NCI-H1105 treated with DMSO at 0.1 percent for 48 hours (cell line): ENCODE results near the gene MMD.
"Not testable (repeated sequence)": the region's sequence is repeated elsewhere in the genome, so short reads cannot be mapped to it uniquely, and the experiment has no call there.

Experiments
- DNase-seq: peaks from one replicate; lab custom pipeline; 2025; lab: John Stamatoyannopoulos, UW

The MMD gene, protein sequence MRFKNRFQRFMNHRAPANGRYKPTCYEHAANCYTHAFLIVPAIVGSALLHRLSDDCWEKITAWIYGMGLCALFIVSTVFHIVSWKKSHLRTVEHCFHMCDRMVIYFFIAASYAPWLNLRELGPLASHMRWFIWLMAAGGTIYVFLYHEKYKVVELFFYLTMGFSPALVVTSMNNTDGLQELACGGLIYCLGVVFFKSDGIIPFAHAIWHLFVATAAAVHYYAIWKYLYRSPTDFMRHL

DNA sequence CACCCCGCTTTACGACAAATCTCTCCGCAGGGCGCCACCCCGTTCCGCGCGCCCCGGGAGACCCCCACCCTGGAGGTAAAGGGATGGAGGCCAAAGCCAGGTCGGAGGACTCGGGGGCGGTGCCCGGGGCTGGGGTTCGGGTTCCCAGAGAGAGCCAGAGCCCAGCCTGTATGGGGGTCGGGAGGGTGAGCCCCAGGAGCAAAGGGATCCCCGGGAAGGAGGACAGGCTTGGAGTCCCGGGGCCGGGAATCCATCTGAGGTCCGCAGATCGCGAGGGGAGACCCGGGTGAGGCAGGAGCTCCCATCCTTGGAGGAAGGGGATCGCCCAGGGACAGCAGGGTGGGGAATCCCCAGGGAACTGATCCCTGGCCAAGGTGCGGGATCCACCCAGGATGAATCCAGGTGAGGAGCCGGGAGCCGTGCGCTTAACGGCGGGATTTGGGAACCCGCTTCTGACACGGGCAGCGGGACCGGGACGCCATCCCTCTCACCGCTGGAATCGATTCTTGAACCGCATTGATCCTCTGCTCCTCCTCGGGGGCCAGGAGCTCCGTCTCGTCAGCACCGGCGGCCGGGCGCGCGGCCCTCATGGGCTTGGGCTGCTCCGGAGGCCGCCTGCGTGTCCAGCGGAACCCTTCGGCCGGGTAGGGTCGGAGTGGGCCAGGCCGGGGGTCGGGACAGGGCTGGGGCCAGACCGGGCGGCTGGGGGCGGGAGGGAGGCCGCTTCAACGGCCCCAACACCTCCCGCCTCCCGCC lies at the start of gene MMD:
TSS of gene MMD (minus strand) at position 657 of the 756 bp plus-strand sequence. CDS start at position 517, 140 bp downstream.
- no peak for DNase-seq

- no peak for DNase-seq
Measured at GRCh38 chr17:55466671-55467070, 45.0 kb upstream of the MMD start.

GRCh38 chr17:55465771-55466170 lies 44.1 kb upstream of the MMD start:
- not testable (repeated sequence) for DNase-seq

GRCh38 chr17:55463600-55463999 lies 42.0 kb upstream of the MMD start:
- no peak for DNase-seq

DNA sequence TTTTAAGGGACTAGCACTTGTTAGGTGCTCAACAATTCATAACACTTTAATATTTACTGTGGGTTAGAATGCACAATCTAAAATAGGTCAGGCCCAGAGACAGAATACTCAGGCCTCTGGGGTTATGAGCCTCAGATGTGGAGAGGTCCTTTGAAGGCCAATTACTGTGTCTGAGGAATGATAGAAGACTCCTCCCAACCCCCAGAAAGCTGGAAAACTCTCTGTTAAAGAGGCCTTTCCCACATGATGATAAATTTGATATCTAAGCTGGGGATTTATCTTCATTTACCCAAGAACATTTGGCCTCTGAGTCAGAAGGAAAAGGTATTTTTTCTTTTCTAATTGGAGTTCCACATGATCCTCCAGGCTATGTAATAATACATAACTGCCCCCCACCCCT lies 41.1 kb upstream of the MMD start:
- DNase-seq: no peak

- no peak for DNase-seq
Measured at GRCh38 chr17:55462234-55462633, 40.6 kb upstream of the MMD start.

GRCh38 chr17:55458978-55459377 lies 37.3 kb upstream of the MMD start:
- no peak for DNase-seq

DNA sequence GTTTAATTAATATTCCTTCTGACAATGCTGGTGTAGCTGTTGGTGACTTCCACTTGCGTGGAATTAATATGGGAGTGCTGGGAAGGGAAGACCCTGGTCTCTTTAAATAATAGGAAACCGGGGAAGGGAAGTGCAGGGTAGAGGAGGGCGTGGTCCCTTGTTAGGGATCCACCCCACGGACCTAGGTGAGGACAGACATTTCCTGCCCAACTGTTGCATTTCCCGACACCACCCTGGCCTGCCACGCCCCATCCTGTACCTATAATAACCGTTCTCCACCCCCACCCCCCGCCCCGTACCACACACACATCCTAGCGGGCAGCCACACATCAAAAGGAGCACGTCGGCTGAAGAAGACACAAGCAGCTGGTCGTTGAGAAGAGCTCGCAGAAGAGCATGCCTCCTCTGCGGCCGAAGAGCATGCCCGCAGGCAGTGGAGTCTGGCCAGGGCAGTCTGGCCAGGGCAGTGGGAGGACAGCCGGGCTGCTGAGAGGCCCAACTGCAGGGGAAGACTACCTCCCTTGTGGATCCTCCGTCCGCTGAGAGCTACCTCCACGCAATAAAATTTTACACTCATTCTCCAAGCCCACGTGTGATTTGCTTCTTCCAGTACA lies 36.8 kb upstream of the MMD start:
- no peak for DNase-seq

DNA sequence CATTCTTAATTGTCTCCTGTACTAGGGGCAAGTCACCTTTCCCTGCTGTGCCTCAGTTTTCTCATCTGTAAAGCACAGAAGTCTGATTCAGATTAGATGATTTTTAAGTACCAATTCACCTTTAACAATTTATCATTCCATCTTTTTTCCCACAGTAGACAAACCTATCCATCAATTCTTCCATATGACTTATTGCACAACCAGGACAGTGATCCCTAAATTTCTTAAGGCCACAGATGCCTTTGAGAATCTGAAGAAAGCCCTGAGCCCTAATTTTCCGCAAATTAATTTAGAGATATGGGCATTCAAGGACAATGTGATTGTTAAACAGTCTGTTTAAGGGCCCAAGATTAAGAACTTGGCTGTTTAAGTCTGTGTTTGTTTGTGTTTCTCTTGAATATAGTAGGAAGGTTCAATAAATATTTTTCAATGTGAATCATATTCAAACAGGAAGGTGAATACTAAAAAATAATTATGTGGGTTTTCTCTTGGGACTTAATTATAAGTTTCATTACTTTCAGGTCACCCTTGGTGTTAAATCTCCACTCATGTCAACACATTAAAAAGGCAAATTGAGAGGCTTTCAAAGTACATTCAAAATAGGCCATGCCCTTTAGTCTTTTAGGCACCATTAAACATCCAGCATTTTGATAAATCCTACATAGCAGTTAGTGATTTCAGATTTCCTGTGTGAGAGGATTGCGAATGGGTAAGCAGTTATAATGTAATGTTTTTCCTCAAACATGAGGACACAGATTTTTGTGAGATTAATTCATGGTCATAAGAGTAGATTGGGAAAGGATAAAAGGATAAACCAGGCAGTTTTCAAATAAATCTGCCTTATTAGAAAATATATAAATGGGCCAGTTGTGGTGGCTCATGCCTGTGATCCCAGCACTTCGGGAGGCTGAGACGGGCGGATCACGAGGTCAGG lies 34.9 kb upstream of the MMD start:
- DNase-seq: no peak

- DNase-seq: no peak
Measured at GRCh38 chr17:55454906-55455474, 33.4 kb upstream of the MMD start.

DNA sequence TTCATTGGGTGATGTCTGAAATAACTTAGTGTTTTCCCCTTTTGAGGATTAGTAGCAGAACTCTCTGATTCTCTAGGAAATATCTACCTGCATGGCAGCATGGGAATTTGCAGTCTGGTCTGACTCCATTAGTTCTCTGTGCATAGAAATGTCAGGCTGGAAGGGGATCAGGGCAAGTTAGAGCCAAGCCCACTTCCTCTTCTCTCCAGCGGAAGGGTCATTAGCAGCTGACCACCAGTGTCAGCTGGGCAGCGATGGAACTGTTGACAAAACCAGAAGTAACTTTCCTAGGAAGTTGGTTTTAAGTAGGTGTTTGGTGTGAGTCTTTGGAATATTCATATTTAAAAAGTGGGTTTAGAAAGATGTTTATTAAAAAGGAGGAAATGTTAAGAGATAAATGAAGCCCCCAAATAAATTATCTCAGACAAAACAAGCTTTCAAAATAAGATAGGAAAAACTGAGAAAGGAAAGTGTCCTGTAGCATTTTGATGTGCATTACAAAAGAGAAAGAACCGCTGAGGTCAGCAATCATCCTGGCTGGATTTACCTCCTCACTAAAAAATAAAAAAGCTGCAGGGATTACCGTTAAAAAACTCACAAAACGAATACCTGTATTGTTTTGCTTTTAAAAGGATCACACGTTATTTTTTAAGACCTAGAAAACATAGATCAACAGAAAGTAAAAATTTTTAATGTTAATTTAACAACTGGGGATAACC lies 32.4 kb upstream of the MMD start:
- DNase-seq: no peak

GRCh38 chr17:55452139-55452790 lies 30.6 kb upstream of the MMD start:
- DNase-seq: no peak

- DNase-seq: no peak
Measured at GRCh38 chr17:55451758-55452138, 30.1 kb upstream of the MMD start.

- DNase-seq: no peak
Measured at GRCh38 chr17:55451203-55451641, 29.6 kb upstream of the MMD start.

DNA sequence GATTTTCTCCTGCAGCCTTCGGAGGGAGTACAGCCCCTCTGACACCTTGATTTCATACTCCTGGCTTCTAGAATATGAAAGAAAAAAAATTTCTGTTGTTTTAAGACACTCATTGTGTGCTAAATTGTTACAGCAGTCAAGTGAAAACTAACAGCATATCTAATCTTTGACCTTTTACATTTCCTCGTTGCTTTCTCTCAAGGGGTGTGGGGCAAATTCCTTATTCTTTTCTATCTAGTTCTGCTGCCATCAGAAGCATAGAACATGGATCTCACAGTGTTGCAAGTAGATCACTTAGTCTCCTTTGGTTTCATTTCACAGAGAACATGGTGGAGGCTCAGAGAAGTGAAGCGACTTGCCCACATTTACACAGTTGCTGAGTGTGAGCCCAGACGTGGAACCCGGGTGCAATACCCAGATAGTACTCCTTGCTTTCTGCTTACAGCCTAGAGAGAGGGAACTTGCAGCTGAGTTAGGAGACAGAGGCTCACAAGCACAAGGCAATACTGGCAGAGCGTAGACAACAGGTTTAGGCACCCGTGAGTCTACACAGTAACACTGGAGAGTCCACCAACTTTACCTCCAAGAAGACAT lies 28.7 kb upstream of the MMD start:
- DNase-seq: no peak

DNA sequence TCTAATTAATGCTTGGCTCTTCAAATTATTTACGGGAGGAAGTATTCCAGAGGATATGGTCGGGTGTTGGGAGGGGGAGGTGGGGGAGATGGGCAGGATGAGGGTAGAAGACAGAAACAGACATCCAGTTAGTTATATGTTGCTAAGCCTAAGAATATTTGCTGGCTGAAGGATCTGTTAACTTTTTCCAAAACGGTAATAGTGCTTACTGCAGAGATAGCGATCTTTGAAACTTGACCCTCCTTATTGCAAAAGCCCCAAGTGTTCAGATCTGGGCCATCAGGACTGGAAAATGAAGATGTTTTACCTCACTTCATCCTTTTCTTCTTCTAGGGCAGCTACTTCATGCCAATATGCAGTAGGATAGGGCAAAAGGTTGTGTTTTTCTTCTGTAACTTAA lies 27.0 kb upstream of the MMD start:
- DNase-seq: no peak

DNA sequence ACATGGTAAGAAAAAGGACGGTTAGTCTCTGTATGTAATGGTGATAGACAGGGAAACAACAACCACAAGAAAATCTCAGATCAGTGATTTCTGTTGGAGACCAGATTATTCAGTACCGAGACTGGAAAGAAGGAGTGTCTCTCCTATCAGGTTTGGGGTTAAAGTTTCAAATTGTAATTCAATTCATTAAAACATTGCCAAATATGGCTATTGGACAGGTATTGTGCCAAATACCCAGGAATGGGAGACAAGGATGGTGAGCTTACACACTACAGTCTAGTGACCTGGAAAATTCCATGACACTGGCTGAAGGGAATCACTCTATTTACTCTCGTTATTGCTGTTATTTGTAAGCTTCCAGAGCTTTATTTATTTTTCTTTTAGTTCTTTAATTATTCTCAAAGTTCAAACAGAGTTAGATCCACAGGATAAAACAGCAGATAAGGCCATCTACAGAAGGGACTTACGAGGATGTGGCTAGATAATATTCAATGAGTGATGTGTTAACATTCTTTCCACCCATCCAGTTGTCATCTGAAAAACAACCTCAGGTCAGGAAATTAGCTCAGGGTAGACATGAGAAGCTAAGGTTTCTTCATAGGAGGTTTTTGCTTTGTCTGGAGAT lies 25.1 kb upstream of the MMD start:
- DNase-seq: no peak

DNA sequence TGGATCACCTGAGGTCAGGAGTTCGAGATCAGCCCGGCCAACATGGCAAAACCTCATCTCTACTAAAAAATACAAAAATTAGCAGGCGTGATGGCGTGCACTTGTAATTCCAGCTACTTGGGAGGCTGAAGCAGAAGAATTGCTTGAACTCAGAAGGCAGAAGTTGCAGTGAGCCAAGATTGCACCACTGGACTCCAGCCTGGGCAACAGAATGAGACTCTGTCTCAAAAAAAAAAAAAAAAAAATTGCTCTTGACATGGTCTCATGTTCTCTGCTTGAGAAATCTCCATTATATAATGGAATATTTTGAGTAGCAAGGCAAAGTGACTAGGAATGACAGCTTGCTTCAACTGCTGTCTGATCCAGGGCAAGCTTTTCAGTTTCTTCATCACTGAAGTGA lies 24.4 kb upstream of the MMD start:
- not testable (repeated sequence) for DNase-seq
